SIG-M5 treated with dmso at 0.1 percent for 504 hours (cell line): ENCODE results near the gene SDF2.

Source experiments
- DNase-seq: peaks from one replicate; lab custom pipeline; 2025; ENCODE audit not compliant: unreplicated experiment; lab: John Stamatoyannopoulos, UW

The SDF2 gene, protein sequence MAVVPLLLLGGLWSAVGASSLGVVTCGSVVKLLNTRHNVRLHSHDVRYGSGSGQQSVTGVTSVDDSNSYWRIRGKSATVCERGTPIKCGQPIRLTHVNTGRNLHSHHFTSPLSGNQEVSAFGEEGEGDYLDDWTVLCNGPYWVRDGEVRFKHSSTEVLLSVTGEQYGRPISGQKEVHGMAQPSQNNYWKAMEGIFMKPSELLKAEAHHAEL

DNA sequence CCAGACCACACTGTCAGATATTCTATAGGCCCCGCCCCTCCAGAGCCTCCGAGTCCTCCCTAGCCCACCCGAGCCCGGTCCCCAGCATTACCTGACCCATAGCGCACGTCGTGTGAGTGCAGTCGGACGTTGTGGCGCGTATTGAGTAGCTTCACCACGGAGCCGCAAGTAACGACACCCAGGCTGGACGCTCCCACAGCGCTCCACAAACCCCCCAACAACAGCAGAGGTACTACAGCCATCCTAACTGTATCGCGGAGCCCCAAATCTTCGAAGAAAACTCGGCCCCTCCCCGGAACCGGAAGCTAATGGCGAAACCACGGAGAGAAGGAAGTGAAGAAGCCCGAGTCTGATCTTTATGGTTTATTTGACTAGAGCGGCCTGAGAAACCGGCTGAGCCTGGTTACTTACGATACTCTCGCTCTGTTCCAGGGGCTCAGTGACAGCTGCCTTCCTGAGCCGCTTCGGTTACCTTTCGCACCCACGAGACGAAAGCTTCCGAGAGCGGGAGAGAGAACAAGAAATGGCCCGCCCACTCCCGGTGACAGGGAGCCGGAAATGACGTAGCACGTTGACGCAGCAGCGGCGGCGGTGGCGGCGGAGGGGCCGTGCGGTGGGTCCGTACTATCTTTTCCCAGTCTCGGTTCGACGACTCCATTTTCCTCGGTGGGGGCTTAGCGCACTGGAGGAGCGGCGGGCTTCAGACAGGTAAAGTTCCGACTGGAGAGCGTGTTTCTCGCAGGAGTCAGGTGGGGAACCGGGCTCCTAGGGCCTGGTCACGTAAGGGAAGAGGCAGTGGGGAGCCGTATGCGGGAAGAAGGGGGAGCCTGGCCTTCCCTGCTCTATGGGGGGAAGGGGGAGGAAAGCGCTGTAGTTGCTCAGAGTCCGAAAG is at the start of gene SDF2, which contains the start of gene SUPT6H:
Gene SDF2 (minus strand): TSS at position 272 of the 892 bp plus-strand sequence. CDS start 30 bp downstream, at position 242.
Gene SUPT6H (plus strand): TSS at position 571 of the 892 bp plus-strand sequence. CDS start 11,197 bp downstream, outside the sequence.
- DNase-seq: peak; percentile 90

DNA sequence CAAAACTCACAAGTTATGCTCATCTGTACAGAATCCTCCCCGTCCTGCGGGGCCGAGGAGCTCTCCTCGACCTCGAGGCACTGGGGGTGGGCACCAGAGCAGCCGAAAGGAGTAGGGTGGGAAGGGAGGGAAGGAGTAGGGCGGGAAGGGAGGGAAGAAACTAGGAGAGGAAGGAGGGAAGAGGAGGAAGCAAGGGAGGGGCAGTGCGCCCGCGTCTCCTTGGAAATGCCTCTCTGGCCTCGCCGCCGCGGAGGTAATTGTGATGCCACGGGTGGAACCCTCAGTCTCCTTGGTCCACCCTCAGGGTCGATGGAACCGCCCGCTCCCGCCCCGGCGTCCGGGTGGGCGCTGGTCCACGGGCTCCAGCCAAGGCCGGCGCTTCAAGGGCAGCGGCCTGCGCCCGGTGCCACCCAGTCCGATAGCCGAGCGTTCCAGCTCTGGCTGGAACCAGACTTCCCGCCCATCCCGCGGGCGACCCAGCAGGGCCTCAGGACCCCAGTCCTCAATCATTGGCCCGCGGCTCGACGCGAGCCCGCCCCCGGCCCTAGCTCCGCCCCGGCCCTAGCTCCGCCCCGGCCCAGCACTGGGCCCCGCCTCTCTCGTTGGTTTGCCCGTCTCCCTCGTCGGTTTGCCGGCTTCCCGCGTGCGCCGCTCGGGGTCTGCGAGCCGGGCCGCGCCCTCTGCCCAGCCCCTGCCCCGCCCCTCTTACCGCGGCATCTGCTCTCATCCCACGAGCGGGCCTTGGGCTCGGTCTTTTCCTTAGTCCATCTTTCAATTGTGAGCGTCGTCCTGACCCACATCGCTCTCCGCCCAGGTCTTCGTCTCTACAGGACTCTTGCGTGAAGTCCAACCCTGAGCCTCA is 49.4 kb upstream of the SDF2 start:
- DNase-seq: peak; percentile 86

DNA sequence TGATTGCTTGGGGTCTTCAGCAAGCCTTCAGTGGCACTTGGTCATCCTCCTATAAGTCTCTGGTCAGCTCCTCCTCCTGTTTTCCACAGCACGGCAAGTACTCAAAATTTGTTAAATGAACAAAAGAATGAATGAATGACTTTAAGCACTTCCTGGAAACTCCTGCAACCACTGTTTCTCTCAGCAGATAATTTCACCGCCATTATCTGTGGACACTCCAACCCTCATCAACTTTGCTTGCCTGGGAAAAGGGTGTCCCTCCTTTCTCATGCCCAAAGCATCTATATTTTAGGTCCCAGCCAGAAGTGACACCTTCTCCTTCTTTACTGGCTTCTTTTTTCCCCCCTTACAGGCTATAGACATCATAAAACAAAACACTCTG is 45.6 kb upstream of the SDF2 start:
- no peak for DNase-seq

DNA sequence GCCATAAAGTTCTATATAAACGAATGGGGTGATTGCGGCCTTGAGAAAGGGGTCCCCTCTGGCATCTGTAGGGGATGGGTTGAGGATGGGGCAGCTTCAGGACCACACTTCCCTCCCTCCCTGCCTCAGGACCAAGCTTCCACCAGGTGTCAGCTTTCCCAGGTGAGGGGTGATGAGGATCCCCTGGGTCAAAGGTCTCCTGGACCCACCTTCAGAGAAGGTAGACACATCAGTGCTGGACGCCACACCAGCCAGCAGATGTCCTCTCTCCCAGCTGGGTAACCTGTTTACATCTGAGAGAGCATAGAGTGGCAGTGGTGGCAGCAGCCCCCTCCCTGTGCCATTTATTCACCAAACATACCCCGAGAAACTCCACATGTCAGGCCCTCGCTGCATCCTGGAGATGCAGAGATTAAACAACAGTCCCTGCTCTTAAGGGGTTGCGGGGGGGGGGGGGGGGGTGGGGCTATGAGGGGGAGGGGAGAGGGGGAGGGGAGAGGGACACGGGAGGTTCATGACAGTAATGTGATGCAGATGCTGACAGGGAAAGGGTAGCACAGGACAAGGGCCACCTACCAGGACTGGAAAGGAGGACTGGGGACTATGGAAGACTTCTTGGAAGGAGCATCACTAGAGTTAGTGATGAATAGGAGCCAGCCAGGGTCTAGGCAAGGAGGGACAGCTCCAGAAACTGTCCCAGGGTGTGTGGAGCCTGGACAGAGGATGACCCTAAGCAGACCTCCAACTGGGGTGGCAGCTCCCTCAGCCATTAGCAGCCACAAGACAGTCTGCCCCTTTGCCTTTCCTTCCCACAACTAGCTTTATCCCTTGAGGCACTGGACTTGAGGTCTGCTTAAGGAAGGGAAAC is 45.0 kb upstream of the SDF2 start:
- no peak for DNase-seq

DNA sequence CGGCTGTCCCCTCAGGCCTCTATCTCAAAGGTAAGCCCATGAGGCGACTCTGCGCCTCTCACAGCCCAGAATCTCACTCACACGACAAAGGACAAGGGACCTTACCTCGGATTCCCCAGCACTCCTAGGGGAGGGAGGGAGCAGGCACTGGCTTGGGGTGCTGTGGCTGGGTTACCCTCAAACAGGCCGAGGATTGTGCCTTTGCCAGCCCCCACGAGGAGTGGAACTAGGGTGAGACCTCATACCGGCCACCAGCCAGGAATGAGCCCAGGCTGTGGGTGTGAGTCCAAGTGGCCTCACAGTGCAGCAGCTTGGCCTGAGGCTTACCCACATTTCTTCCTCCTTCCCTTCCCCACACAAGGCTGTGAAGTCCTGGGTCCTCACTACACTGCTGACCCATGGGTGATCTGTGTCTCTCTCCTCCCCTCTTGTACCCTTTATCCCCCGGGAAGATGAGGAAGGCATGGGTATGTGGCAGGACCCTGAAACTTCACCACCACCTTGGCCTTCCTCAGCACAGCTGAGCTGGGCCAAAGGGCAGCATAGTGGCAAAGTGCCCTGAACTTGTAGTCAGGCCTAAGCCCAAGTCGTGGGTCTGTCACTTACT is 44.1 kb upstream of the SDF2 start:
- DNase-seq: no peak

DNA sequence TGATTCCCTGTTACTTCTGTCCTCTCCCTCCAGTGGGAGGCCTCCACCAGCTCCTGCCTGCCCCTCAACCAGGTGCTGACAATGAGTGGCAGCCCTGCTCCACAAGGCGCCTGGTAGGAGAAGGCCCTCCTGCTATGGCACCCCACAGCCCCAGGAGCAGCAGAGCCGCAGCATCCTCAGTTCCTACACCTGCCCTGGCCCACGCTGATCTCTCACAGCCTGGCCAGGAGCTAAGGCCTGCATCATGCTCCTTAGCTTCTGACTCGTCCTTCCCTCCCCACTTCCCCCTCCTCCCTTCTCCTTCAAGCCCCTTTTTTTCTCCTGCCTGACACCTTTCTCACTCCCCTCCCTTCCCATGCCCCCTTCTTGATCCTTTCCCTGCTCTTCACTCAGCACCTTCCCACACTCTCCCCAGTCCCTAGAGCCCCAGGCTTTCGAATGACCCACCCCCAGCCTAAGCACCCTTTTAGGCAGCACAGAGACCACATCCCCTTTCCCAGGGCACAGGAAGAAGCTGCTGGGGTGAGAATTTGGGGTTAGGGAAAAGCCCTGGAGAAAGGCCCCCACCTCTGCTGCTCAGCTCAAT is 43.5 kb upstream of the SDF2 start:
- DNase-seq: no peak

DNA sequence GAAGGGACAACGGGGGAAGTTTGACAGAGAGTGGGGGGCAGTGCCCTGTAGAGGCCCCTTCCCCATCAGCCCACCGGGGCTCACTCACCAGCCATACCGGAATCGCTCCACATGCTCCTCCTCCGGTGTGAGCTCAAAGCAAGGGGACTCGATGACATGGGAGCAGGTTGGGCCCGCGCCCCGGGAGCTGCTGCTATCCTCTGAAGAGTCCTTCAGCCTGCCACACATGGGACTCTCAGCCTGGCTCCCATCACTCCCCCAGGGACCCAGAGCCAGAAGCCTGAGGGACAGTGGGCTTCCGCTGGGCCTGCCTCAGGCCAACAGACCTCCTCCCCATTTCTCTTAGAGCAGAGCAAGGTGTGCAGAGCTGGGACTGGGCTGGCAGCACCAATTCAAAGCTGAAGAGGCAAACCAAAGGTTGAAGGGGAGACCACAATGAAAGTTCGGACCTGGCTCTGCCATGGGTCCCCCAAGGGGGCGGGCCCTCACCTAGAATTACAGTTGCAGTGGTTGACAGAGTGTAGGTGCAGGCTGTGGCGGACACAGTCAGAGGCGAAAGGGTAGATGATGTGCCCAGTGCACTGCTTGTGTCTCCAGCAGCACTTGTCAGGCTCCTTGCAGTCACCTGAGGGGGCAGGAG is 42.6 kb upstream of the SDF2 start:
- DNase-seq: no peak

DNA sequence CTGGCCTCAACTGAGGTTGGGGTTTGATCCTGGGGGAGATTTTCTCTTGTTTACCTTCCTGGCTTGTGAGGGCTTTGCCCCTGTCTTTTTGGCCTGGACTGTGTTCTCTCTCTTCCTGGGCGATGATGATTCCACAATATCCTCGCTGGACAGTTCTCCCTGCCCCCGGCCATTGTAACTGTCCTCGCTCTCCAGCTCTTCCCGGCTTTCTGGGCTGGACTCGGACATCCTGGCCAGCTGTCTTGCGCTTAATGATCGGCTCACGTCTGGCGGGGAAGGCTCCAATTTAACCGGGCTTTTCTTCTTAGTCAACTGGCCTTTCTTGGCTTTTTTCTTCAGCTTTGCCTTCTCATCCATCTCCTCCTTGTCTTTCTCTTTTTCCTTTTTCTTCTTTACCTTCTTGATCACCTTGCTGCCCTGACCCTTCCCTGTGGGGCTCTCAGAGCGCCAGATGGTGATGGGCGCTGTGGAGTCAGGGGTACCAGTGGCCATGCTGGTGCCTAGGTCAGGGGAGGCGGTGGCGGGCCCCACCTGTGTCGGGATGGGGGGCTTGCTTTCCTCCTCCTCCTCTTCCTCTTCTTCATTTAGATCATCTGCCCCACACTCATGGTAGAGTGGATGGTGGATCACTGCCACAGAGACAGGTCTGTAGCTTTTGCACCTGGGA is 42.0 kb upstream of the SDF2 start:
- no peak for DNase-seq

DNA sequence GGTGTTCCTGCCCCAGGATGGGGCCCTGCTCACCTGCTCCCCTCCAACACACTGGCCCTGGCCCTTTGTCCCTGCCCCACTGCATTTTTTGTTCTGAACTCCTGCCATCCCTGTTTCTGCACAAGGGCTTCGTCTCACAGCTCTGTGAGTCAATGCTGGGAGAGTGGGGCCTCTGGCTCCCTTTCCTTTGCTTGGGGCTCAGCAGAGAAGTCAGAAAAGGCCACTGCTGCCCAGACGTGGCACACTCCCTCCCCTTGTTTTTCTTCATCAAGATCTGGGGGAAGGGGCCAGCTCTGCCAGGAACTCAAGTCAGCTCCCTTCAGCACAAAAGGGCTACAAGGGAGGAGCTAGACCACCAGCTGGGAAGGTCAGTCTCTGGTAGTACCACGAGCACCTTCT is 41.0 kb upstream of the SDF2 start:
- no peak for DNase-seq

DNA sequence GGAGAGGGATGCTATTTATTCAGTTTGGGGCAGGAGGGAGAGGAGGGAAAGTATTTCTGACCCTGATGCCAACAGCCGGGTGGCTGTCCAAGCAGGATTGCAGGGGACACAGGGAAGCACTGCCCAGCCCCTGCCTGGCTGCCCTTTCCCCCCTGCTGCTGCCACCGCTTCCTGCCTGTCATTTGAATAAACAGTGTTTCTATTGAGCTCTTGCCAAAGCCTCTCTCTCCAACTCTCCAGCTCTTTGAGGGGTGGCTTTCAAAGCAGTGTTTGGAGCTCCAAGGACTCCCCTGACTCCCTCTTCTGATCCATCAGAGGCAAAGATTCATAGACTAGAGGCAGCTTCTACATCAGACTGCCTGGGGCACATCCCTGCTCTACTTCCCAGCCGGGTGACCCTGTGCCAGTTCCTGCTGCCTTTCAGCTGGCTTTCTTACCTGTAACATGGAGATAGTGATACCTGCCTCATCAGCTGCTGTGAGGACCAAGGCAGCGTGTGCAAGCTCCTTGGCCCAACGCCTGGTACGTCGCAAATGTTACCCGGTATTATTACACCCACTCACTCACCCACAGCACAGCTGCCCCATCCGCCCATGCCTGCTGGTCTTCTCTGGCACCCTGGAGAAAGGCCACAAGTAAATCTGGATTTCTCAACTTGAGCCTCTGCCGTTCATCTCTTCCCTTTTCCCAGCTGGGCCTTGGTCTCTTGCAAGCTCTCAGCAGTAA is 40.5 kb upstream of the SDF2 start:
- no peak for DNase-seq

DNA sequence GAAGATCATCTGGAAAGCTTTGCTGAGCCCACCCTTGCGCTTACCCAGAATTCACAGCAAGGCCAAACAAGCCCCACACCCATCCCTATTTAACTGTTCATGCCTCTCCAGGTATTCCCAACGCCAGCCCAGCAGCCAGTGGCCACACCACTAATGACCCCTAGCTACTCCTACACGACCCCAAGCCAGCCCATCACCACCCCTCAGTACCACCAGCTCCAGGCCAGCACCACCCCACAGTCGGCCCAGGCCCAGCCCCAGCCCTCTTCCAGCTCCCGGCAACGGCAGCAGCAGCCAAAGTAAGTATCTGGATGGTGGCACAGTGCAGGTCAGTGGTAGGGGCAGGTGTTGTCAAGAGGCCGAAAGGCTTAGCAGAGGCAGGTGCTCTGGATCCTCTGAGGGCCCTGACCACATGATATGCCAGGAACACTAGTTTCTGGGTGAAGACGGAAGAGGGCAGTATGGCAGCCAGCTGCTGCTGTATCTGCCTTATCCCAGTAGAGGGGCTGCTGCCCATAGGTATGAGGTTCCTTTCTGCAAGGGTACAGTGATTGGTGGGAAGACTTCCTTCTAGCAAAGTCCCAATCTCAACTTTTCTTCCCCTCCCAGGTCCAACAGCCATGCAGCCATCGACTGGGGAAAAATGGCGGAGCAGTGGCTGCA is 39.3 kb upstream of the SDF2 start:
- no peak for DNase-seq

DNA sequence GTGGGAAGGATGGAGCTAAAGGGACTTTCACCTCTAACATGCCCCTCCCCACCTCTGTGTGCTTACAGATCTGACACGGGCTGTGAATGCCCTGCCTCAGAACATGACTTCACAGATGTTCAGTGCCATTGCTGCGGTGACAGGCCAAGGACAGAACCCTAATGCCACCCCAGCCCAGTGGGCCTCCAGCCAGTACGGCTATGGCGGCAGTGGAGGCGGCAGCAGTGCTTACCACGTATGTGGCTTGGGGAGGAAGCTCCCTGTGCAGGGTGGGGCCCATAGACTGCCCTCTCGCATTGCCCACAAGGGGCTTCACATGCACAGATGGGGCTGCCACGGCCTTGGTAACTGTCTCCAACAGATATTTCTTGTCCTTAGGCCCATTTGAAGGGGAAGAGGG is 38.6 kb upstream of the SDF2 start:
- DNase-seq: no peak

DNA sequence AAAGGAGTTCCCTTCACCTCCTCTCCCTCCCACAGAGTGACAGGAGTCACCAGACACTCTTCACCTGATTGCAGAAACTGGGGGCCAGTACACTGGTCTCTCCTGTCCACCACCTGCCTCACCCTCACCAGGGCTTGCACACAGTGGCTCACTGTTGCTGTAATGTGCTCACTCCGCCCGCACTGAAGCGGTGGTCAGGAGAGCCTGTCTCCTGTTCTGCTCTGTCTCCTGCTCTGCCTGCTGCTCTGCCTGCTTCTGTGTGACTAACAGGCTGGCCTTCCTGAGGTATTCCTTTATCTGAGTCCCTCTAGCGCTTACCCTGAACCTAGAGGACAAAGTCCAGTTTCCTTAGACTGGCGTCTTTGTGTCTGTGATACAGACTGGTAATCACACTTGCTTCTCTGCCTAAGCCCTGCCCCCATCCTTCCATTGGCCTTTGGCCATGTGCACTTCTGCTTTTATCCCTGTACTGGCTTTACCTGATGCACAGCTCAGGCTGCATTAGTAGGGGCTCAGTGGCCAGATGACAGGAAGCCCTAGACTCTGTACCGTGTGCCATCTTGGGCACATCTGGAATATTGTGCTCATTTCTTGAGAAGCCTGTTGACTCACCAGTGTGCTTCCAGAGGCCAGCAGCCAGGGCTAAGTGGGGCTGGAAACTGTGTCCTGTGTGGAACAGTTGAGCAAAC is 36.7 kb upstream of the SDF2 start:
- DNase-seq: no peak

DNA sequence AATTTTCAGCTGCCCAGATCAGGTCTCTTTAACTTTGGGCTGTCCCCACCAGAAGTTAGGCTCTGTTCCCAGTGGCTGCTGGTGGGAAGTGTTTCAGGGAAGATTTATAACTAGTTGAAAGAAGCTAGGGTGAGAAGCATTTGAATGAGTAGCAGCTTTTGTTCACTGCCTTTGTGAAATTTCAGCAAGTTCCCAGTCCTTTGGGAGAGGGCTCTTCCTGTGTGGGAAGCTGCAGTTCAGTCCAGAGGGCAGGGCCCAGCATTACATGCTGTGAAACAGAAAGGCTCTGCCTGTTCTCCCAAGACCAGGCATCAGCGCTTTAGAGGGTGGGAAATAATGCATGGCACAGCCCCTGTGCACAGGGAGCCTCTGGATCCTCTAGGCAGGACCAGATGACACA is 32.2 kb upstream of the SDF2 start:
- no peak for DNase-seq

DNA sequence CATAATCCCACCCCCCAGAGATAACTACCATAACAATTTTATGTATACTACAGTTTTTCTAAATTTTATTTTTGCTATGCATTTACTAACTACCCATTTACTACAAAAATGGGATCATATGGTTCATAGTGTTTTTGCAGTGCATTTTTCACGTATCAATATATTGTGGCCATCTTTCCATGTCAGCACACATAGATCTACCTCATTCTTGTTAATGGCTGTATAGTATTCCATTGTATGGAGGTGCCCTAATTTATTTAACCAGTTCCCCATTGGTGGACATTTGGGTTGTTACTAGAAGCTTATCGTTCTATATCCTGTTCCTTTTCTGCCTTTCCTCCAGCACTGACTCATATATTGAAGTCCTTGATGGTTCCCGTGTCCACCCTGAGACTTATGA is 27.3 kb upstream of the SDF2 start:
- no peak for DNase-seq

DNA sequence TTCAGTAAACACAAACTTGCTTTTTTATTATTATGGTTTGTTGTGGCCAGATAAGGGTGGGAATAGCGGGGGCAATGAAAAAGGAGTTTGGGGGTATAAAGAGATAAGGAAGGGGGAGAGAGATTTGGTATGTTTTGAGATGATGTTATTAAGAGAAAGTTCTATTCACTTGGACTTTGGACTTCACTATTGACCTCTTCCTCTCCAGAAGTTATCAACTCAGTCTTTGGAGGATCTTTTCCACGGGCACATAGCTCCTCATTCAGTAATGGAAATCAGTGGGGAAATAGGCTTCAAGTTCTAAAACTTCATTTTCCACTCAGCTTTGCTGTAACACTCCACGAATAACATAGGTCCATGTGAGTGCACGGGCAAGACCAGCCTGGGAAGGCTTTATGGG is 26.8 kb upstream of the SDF2 start:
- DNase-seq: no peak

DNA sequence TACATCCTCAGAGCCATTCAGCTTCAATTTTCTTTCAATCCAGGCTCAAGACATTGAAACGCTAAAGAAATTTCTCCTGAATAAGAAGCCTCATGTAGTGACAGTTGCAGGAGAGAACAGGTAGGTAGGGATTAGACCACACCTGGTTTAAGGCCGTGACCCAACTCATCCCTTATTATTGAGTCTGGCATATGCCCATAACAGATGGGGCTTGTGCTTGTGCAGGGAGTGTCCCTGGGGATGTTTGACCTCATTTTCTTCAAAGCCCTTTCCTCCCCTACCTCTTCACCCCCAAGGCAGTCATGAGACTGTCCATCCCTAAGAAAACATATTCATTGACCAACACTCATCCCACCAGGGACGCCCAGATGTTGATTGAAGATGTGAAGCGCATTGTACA is 24.6 kb upstream of the SDF2 start:
- DNase-seq: no peak
